HG03025 (cell line): Measurements from ENCODE around the gene GRM4.

ENCODE experiments used
- ATAC-seq: cut with Tn5 transposase; IDR thresholded peaks from one replicate; pipeline ENCODE4 v1.9.1; 2021; ENCODE audit warnings: mild to moderate bottlenecking, moderate library complexity; ENCODE audit not compliant: unreplicated experiment, low FRiP score

The GRM4 gene

GRCh38 chr6:34090935-34091334 is 55.0 kb downstream of the GRM4 start:
- ATAC-seq = no peak

GRCh38 chr6:34090529-34090928 is 55.4 kb downstream of the GRM4 start:
- ATAC-seq = no peak

- ATAC-seq = no peak
Observed at GRCh38 chr6:34086558-34086957, 59.3 kb downstream of the GRM4 start.

GRCh38 chr6:34085453-34086170 is 60.3 kb downstream of the GRM4 start:
- no peak for ATAC-seq

GRCh38 chr6:34084591-34085290 is 61.1 kb downstream of the GRM4 start:
- no peak for ATAC-seq

- ATAC-seq = no peak
Observed at GRCh38 chr6:34082864-34083626, 62.8 kb downstream of the GRM4 start.

GRCh38 chr6:34082348-34082747 is 63.5 kb downstream of the GRM4 start:
- ATAC-seq = no peak

- no peak for ATAC-seq
Observed at GRCh38 chr6:34080357-34080756, 65.5 kb downstream of the GRM4 start.

- no peak for ATAC-seq
Observed at GRCh38 chr6:34079899-34080298, 66.0 kb downstream of the GRM4 start.

GRCh38 chr6:34075906-34076305 is 70.0 kb downstream of the GRM4 start:
- no peak for ATAC-seq

- no peak for ATAC-seq
Observed at GRCh38 chr6:34074064-34074742, 71.7 kb downstream of the GRM4 start.

- no peak for ATAC-seq
Observed at GRCh38 chr6:34073540-34073939, 72.3 kb downstream of the GRM4 start.

GRCh38 chr6:34072727-34073126 is 73.2 kb downstream of the GRM4 start:
- ATAC-seq = no peak

- ATAC-seq = no peak
Observed at GRCh38 chr6:34071884-34072379, 74.0 kb downstream of the GRM4 start.

- ATAC-seq = no peak
Observed at GRCh38 chr6:34071136-34071883, 74.6 kb downstream of the GRM4 start.

GRCh38 chr6:34070315-34071135 is 75.4 kb downstream of the GRM4 start:
- no peak for ATAC-seq

GRCh38 chr6:34068462-34069044 is 77.3 kb downstream of the GRM4 start:
- ATAC-seq = no peak

GRCh38 chr6:34067814-34068213 is 78.1 kb downstream of the GRM4 start:
- ATAC-seq = no peak
